Heart left ventricle (tissue), 16 donors: ENCODE results near the gene HK2. TPM values are rescaled to one million over a fixed set of nuclear protein-coding genes. Genes with fewer than 3 reads are reported as not detected.

Experiments
- ATAC-seq, 4 donors: fragments of 200-7000 bp; cut with Tn5 transposase; one replicate each; pipeline ENCODE4 v1.9.1; 2020 to 2022; ENCODE audit warnings: moderate library complexity in 4 of 4, mild to moderate bottlenecking in 3 of 4, moderate number of reproducible peaks in 1 of 4
- DNase-seq, 5 donors: peaks; one replicate each; pipeline ENCODE4 v3.0.0-alpha.2; 2020
- H3K27ac ChIP-seq, 12 donors: fragments of 200-600 bp; sonication (generic) in 4 of 12; one replicate each; pipeline versions ENCODE4 v1.5.0 to v1.8.0; 2016 to 2022; ENCODE audit warnings: mild to moderate bottlenecking in 2 of 12
- H3K27me3 ChIP-seq, 9 donors: fragments of 200-600 bp; sonication (generic) in 2 of 9; one replicate each; pipeline versions ENCODE4 v1.5.1 to v1.8.0; 2016 to 2022; ENCODE audit warnings: mild to moderate bottlenecking in 3 of 9
- H3K36me3 ChIP-seq, 9 donors: fragments of 200-600 bp; sonication (generic) in 2 of 9; one replicate each; pipeline versions ENCODE4 v1.5.0 to v1.8.0; 2018 to 2022; ENCODE audit warnings: mild to moderate bottlenecking in 2 of 9
- H3K4me1 ChIP-seq, 12 donors: fragments of 200-600 bp; sonication (generic) in 4 of 12; one replicate each; pipeline versions ENCODE4 v1.5.0 to v1.8.0; 2016 to 2022; ENCODE audit warnings: mild to moderate bottlenecking in 3 of 12
- H3K4me3 ChIP-seq, 12 donors: fragments of 200-600 bp; sonication (generic) in 4 of 12; one replicate each; pipeline versions ENCODE4 v1.5.0 to v1.8.0; 2017 to 2022; ENCODE audit warnings: mild to moderate bottlenecking in 9 of 12, moderate library complexity in 4 of 12
- H3K9me3 ChIP-seq, 12 donors: fragments of 200-600 bp; sonication (generic) in 4 of 12; one replicate each; pipeline versions ENCODE4 v1.5.0 to v1.8.0; 2016 to 2022; ENCODE audit warnings: mild to moderate bottlenecking in 1 of 12
- CTCF ChIP-seq, 12 donors: fragments of 200-600 bp; sonication (generic) in 4 of 12; IDR thresholded peaks; one replicate each; pipeline versions ENCODE4 v1.5.0 to v1.8.0; 2018 to 2022; ENCODE audit warnings: antibody characterized with exemption in 12 of 12, mild to moderate bottlenecking in 5 of 12
- POLR2A ChIP-seq, 2 donors: fragments of 450-650 bp; IDR thresholded peaks; one replicate each; pipeline ENCODE4 v1.6.1; 2017; ENCODE audit warnings: antibody characterized with exemption in 2 of 2, mild to moderate bottlenecking in 2 of 2, moderate library complexity in 2 of 2
- WGBS, 4 donors: extraction: QIAGEN DNeasy Blood & Tissue Kit in 2 of 4; methylation state at CpG; one replicate each; pipeline versions ENCODE4 v1.1.5 to v1.1.7; 2013 to 2018; 5-methylcytosine and 5-hydroxymethylcytosine counted together
- intact Hi-C, 10 donors: fragments of 100-400 bp; cut with DNase I; formaldehyde crosslinking; loops; one replicate each; pipeline versions ENCODE4 v1.11.1 to v1.14.2; 2022
- polyA plus RNA-seq, 2 donors: library from polyadenylated mRNA; stranded (reverse); fragments of 200-250 nt; gene quantifications; one replicate each; pipeline ENCODE4 v1.2.3, GENCODE V29; 2013
- total RNA-seq, 9 donors: library from RNA; depleted of rRNA in 2 of 9; stranded (reverse); fragments of >200 nt in 2 of 9; fragmentation: NEBNext Ultra II Directional in 3 of 9; extraction: Animal tissue kit (Norgen Biotek cat#: 25700) in 3 of 9; gene quantifications; one replicate each; pipeline versions ENCODE4 v1.1.0 to v1.2.4, GENCODE V29; 2016 to 2023
- donor health status: ischemic (EF 13 %, LVEDD 7.1; RV severe dilation, severe dysfunction).
- donor health status: healthy with polysubstance abuse.
- donor health status: DM: no; HTN: yes; CAD: no.
- donor health status: DM: no; HTN: no; CAD: no.
- donor health status: ischemic (EF 25% LVEDD 6.9; RV normal size, moderate dysfunction).
- donor health status: ischemic (EF 25% LVEDD 5.7; RV mildly dilated, moderate dysfunction).
- donor health status: healthy.
- donor health status: DM: yes; HTN: yes; CAD: no.
- donor health status: ischemic (EF 35%, LVEDD 5.7; RV mildly dilated, moderate dysfunction).
- donor health status: nonischemic (EF 11% LVEDD 7.7; RV severe dilation, severe dysfunction).
- donor health status: DM: yes; HTN: yes; CAD: no.
- donor health status: PGD.
- donor health status: ischemic (EF 29% LVEDD 5.4; RV normal size, mild dysfunction).
- donor health status: nonischemic (EF 23%, LVEDD 6.1; RV moderate dilation, normal function).

HK2 gene
- total and polyA plus RNA-seq, 11 donors, result 1.9 to 31.5 (median 16.3) TPM

- H3K4me1 ChIP-seq, result peaks cover 0 to 21% (median 1%) of the 10 kb centered on the region in 12 donors
- no peaks in the 10 kb centered on the region for H3K36me3 ChIP-seq
- WGBS, 4 donors, result 56 to 75% (median 66%) methylated on average over 5 of the region's 5 CpGs
- H3K4me3 ChIP-seq, result no peak overlapping the region
- ATAC-seq (peak in 2 of 4 donors; percentile 53 to 57), DNase-seq (no peak)
- TF ChIP-seq POLR2A (IDR thresholded peaks at IDR 0.05) (no peak), CTCF (IDR thresholded peaks at IDR 0.05) (no peak)
- peak overlapping the region in 1 of 12 donors; percentile 32 for H3K27ac ChIP-seq
- H3K9me3 ChIP-seq, result no peaks in the 10 kb centered on the region
- H3K27me3 ChIP-seq, result peaks cover 0 to 13% (median 0%) of the 10 kb centered on the region in 9 donors
- intact Hi-C loops, result loop anchor here in 6 of 10 donors (5.0 to 10.0 kb wide), 6 partner anchors 122 to 692 kb away; no protein-coding TSS in a partner anchor
Measured at GRCh38 chr2:74922592-74923227, 88.8 kb downstream of the HK2 start.

GRCh38 chr2:74924463-74925265 lies 90.7 kb downstream of the HK2 start:
- 92 to 94% (median 93%) methylated on average over 11 of the region's 11 CpGs for WGBS, 4 donors
- Histone ChIP-seq H3K9me3 (no peaks in the 10 kb centered on the region), H3K27ac (no peak overlapping the region), H3K4me1 (peaks cover 0 to 19% (median 1%) of the 10 kb centered on the region in 12 donors), H3K4me3 (no peak overlapping the region), H3K27me3 (peaks cover 0 to 8% (median 0%) of the 10 kb centered on the region in 9 donors), H3K36me3 (no peaks in the 10 kb centered on the region)
- intact Hi-C loops, result loop anchor here in 6 of 10 donors (5.0 to 10.0 kb wide), 6 partner anchors 120 to 690 kb away; no protein-coding TSS in a partner anchor
- DNase-seq, result no peak
- no peak for ATAC-seq
- TF ChIP-seq POLR2A (IDR thresholded peaks at IDR 0.05) (no peak), CTCF (IDR thresholded peaks at IDR 0.05) (no peak)

DNA sequence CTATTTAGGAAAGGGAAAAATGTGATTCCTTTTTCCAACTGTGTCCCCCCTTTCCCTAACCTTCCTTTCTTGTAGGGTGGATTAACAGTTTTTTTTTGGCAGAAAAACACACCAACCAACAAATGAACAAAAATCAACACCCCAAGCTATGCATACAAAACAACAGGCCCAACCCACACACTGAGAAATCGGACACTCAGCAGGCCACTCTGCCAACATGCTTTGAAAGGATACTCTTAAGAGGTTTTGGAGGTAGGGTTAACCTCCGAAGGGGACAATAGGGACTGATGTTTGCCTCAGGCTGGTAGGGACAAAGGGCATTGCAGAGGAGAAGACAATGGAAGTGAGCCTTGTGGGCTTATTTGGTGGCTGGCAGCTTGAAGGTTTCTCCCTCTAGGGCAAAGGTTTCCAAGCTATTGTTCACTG lies 91.4 kb downstream of the HK2 start:
- Histone ChIP-seq H3K9me3 (no peaks in the 10 kb centered on the region), H3K4me1 (peaks cover 0 to 14% (median 0%) of the 10 kb centered on the region in 12 donors), H3K36me3 (no peaks in the 10 kb centered on the region), H3K27me3 (peaks cover 0 to 2% (median 0%) of the 10 kb centered on the region in 9 donors), H3K4me3 (no peak overlapping the region), H3K27ac (no peak overlapping the region)
- TF ChIP-seq CTCF (IDR thresholded peaks at IDR 0.05) (no peak), POLR2A (IDR thresholded peaks at IDR 0.05) (no peak)
- WGBS, 4 donors, result 71 to 82% (median 79%) methylated on average over 2 of the region's 2 CpGs
- ATAC-seq (no peak), DNase-seq (no peak)
- intact Hi-C loops, result loop anchor here in 5 of 10 donors (10.0 kb wide), 4 partner anchors 119 to 689 kb away; no protein-coding TSS in a partner anchor

DNA sequence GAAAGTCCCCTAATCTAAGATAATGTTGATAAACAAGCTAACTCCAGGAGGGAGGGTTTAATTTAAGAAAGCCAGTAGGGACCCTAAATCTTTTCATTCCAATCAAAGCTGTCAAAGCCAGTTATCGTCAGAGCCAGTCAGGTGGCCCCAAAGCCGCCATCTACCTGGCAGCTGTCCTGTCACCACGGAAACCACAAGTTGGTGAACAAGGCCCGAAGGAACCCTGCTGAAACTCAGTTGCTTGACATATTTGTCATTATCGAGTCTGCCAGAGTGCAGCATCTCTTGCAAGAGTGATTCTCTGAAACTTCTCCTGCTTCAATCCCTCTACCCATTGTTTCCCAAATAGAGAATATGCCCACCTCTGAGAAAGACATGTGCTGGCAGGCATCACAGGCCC lies 93.7 kb downstream of the HK2 start:
- WGBS, 4 donors, result 83 to 92% (median 89%) methylated on average over 5 of the region's 5 CpGs
- H3K27ac ChIP-seq, result no peak overlapping the region
- no peak for TF ChIP-seq POLR2A (IDR thresholded peaks at IDR 0.05)
- ATAC-seq (no peak), DNase-seq (no peak)
- H3K9me3 ChIP-seq, result no peaks in the 10 kb centered on the region
- H3K27me3 ChIP-seq, result no peaks in the 10 kb centered on the region
- no peaks in the 10 kb centered on the region for H3K36me3 ChIP-seq
- intact Hi-C loops, result loop anchor here in 5 of 10 donors (10.0 kb wide), 4 partner anchors 117 to 687 kb away; no protein-coding TSS in a partner anchor
- peaks cover 0 to 12% (median 0%) of the 10 kb centered on the region in 12 donors for H3K4me1 ChIP-seq
- no peak overlapping the region for H3K4me3 ChIP-seq
